WTC11 (cell line): Measurements from ENCODE around the gene POLDIP3. TPM values are rescaled to one million over a fixed set of nuclear protein-coding genes. Genes with fewer than 3 reads are reported as not detected.

Experiments used
- ATAC-seq: fragments of 200-7000 bp; cut with Tn5 transposase; 2 replicates; pipeline ENCODE4 v1.10.0; 2021; ENCODE audit warnings: mild to moderate bottlenecking, moderate library complexity
- CTCF ChIA-PET: fragments of 300-600 bp; sonication (Branson Sonifier 250); formaldehyde crosslinking; loops from one replicate; lab custom pipeline; 2021; ENCODE audit warnings: antibody characterized with exemption; lab: Charles Lee
- POLR2A ChIA-PET: fragments of 350-600 bp; sonication (Branson Sonifier 250); formaldehyde crosslinking; loops from one replicate; lab custom pipeline; 2021; ENCODE audit warnings: antibody characterized with exemption; lab: Charles Lee
- DNase-seq: peaks from one replicate; pipeline ENCODE4 v3.0.0; 2021; ENCODE audit warnings: low spot score
- H3K27ac Mint-ChIP-seq: 2 replicates; pipeline ENCODE4 v1.8.0; 2021; ENCODE audit warnings: mixed read lengths
- H3K27me3 Mint-ChIP-seq: 2 replicates; pipeline ENCODE4 v1.8.0; 2021; ENCODE audit warnings: low read depth, mild to moderate bottlenecking, moderate library complexity, mixed read lengths
- H3K36me3 Mint-ChIP-seq: 2 replicates; pipeline ENCODE4 v1.8.0; 2021; ENCODE audit warnings: mixed read lengths
- H3K4me1 Mint-ChIP-seq: 2 replicates; pipeline ENCODE4 v1.8.0; 2022; ENCODE audit warnings: mixed read lengths
- H3K4me3 Mint-ChIP-seq: 2 replicates; pipeline ENCODE4 v1.8.0; 2021; ENCODE audit warnings: mild to moderate bottlenecking, moderate library complexity, mixed read lengths
- H3K9me3 Mint-ChIP-seq: 2 replicates; pipeline ENCODE4 v1.8.0; 2021; ENCODE audit warnings: mixed read lengths
- AFF4 ChIP-seq: sonication (generic); formaldehyde crosslinking; IDR thresholded peaks from 2 replicates; pipeline ENCODE4 v1.8.1; 2023; ENCODE audit warnings: mild to moderate bottlenecking, missing genetic modification reagents, borderline replicate concordance
- ATF6 ChIP-seq: sonication (generic); formaldehyde crosslinking; IDR thresholded peaks from 2 replicates; pipeline ENCODE4 v1.8.1; 2023; ENCODE audit warnings: mild to moderate bottlenecking, missing genetic modification reagents
- CREB1 ChIP-seq: sonication (generic); formaldehyde crosslinking; IDR thresholded peaks from 2 replicates; pipeline ENCODE4 v1.8.0; 2023; ENCODE audit warnings: mild to moderate bottlenecking, missing genetic modification reagents
- E2F1 ChIP-seq: sonication (generic); formaldehyde crosslinking; IDR thresholded peaks from 2 replicates; pipeline ENCODE4 v1.8.0; 2022; ENCODE audit warnings: mild to moderate bottlenecking, missing genetic modification reagents
- EMX1 ChIP-seq: fragments of 250-450 bp; sonication (Bioruptor Pico); IDR thresholded peaks from 2 replicates; pipeline ENCODE4 v1.8.0; 2021; ENCODE audit warnings: mild to moderate bottlenecking
- FOXP1 ChIP-seq: sonication (generic); formaldehyde crosslinking; IDR thresholded peaks from 2 replicates; pipeline ENCODE4 v1.8.0; 2022; ENCODE audit warnings: missing genetic modification reagents, mild to moderate bottlenecking, moderate library complexity, borderline replicate concordance
- GABPB1 ChIP-seq: sonication (generic); formaldehyde crosslinking; IDR thresholded peaks from 2 replicates; pipeline ENCODE4 v1.8.1; 2023; ENCODE audit warnings: mild to moderate bottlenecking, missing genetic modification reagents
- GRHL2 ChIP-seq: fragments of 250-450 bp; sonication (Bioruptor Pico); IDR thresholded peaks from 2 replicates; pipeline ENCODE4 v1.8.0; 2022; ENCODE audit warnings: mild to moderate bottlenecking, moderate library complexity; ENCODE audit not compliant: insufficient replicate concordance, severe bottlenecking
- HMGXB4 ChIP-seq: sonication (generic); formaldehyde crosslinking; IDR thresholded peaks from 2 replicates; pipeline ENCODE4 v1.8.1; 2023; ENCODE audit warnings: mild to moderate bottlenecking, moderate library complexity, missing genetic modification reagents
- OVOL2 ChIP-seq: fragments of 250-450 bp; sonication (Bioruptor Pico); IDR thresholded peaks from 2 replicates; pipeline ENCODE4 v1.9.0; 2021; ENCODE audit warnings: mild to moderate bottlenecking, borderline replicate concordance
- PRDM15 ChIP-seq: sonication (generic); formaldehyde crosslinking; IDR thresholded peaks from 2 replicates; pipeline ENCODE4 v1.8.0; 2022; ENCODE audit warnings: missing genetic modification reagents
- SMAD3 ChIP-seq: sonication (generic); formaldehyde crosslinking; IDR thresholded peaks from 2 replicates; pipeline ENCODE4 v1.8.0; 2022; ENCODE audit warnings: missing genetic modification reagents, mild to moderate bottlenecking, borderline replicate concordance
- SMAD4 ChIP-seq: sonication (generic); formaldehyde crosslinking; IDR thresholded peaks from 2 replicates; pipeline ENCODE4 v1.8.0; 2022; ENCODE audit warnings: mild to moderate bottlenecking, missing genetic modification reagents
- STAT6 ChIP-seq: sonication (generic); formaldehyde crosslinking; conservative IDR thresholded peaks from 2 replicates; pipeline ENCODE4 v1.8.1; 2023; ENCODE audit warnings: mild to moderate bottlenecking, low read depth, missing genetic modification reagents, moderate library complexity
- ZBTB21 ChIP-seq: sonication (generic); formaldehyde crosslinking; IDR thresholded peaks from 2 replicates; pipeline ENCODE4 v1.8.1; 2023; ENCODE audit warnings: mild to moderate bottlenecking, missing genetic modification reagents, borderline replicate concordance
- ZBTB43 ChIP-seq: sonication (generic); formaldehyde crosslinking; IDR thresholded peaks from 2 replicates; pipeline ENCODE4 v1.8.1; 2023; ENCODE audit warnings: mild to moderate bottlenecking, missing genetic modification reagents
- ZNF423 ChIP-seq: fragments of 250-450 bp; sonication (Bioruptor Pico); IDR thresholded peaks from 2 replicates; pipeline ENCODE4 v2.1.2; 2022; ENCODE audit warnings: mild to moderate bottlenecking, moderate library complexity
- total RNA-seq: library from RNA; stranded (reverse); gene quantifications from 3 replicates; pipeline ENCODE4 v1.2.3, GENCODE V29; 2021

The POLDIP3 gene
- total RNA-seq, 1 experiment from 2014 or later = 73.2 TPM

GRCh38 chr22:42630211-42630610, 15.5 kb upstream of the POLDIP3 start:
- ATAC-seq (no peak), DNase-seq (no peak)
- POLR2A ChIA-PET = no interaction called here
- no peaks in the 10 kb centered on the region for H3K4me1 Mint-ChIP-seq
- no peak overlapping the region for H3K4me3 Mint-ChIP-seq
- no peaks in the 10 kb centered on the region for H3K27me3 Mint-ChIP-seq
- no peak overlapping the region for H3K27ac Mint-ChIP-seq
- no peaks in the 10 kb centered on the region for H3K9me3 Mint-ChIP-seq
- TF ChIP-seq GRHL2 (CRISPR knock-in tag) = no peak
- TF ChIP-seq PRDM15 (CRISPR knock-in tag) = no peak
- TF ChIP-seq E2F1 = no peak
- no peak for TF ChIP-seq ATF6 (CRISPR knock-in tag)
- TF ChIP-seq, all 79 proteins: peak for 0
- CTCF ChIA-PET = interaction anchor here (1.2 kb wide), 1 partner anchor 9 kb away, joined by 4 read pairs; no protein-coding TSS in a partner anchor
- H3K36me3 Mint-ChIP-seq = peaks cover 22% of the 10 kb centered on the region

GRCh38 chr22:42627981-42628380, 13.3 kb upstream of the POLDIP3 start:
- 0 out of 2 replicates have a peak overlapping the region, but pooled peaks have one; percentile 32 for H3K27ac Mint-ChIP-seq
- no peaks in the 10 kb centered on the region for H3K27me3 Mint-ChIP-seq
- H3K36me3 Mint-ChIP-seq = peaks cover 18% of the 10 kb centered on the region
- POLR2A ChIA-PET = no interaction called here
- no peaks in the 10 kb centered on the region for H3K9me3 Mint-ChIP-seq
- DNase-seq = no peak
- CTCF ChIA-PET = no interaction called here
- ATAC-seq = no peak
- H3K4me3 Mint-ChIP-seq = no peak overlapping the region
- H3K4me1 Mint-ChIP-seq = no peaks in the 10 kb centered on the region
- TF ChIP-seq HMGXB4 = no peak
- TF ChIP-seq FOXP1 = no peak
- TF ChIP-seq AFF4 = no peak
- TF ChIP-seq STAT6 (CRISPR knock-in tag) = no peak
- TF ChIP-seq SMAD3 = no peak
- TF ChIP-seq EMX1 (CRISPR knock-in tag) = no peak
- no peak for TF ChIP-seq GABPB1
- no peak for TF ChIP-seq OVOL2
- no peak for TF ChIP-seq SMAD4
- TF ChIP-seq ZBTB21 = no peak
- no peak for TF ChIP-seq CREB1
- TF ChIP-seq ZBTB43 (CRISPR knock-in tag) = no peak
- no peak for TF ChIP-seq ZNF423 (CRISPR knock-in tag)
